HepG2 (cell line): Measurements from ENCODE around the gene PPP1R13L.

Experiments used
- ESRRA ChIP-seq: sonication (generic); formaldehyde crosslinking; IDR thresholded peaks from 2 replicates; pipeline ENCODE4 v1.5.1; 2020; ENCODE audit warnings: mild to moderate bottlenecking, low read depth, missing genetic modification reagents
- ETV6 ChIP-seq: sonication (generic); formaldehyde crosslinking; conservative IDR thresholded peaks from 2 replicates; pipeline ENCODE4 v1.4.0; 2020; ENCODE audit warnings: missing genetic modification reagents
- EZH2 ChIP-seq: conservative IDR thresholded peaks from 2 replicates; pipeline ENCODE4 v1.6.1; 2012; ENCODE audit warnings: mild to moderate bottlenecking, low read depth, low read length, moderate library complexity
- HDAC6 ChIP-seq: fragments of 200-600 bp; sonication (generic); IDR thresholded peaks from 2 replicates; pipeline ENCODE4 v1.7.0; 2017; ENCODE audit warnings: mild to moderate bottlenecking, antibody characterized with exemption, low read length, low read depth
- JUND ChIP-seq: sonication (generic); formaldehyde crosslinking; IDR thresholded peaks from 2 replicates; pipeline ENCODE4 v1.8.0; 2022; ENCODE audit warnings: mild to moderate bottlenecking, missing genetic modification reagents
- MTA3 ChIP-seq: sonication (generic); formaldehyde crosslinking; IDR thresholded peaks from 2 replicates; pipeline ENCODE4 v1.4.0; 2020; ENCODE audit warnings: missing genetic modification reagents
- RAD21 ChIP-seq: fragments of 450-650 bp; formaldehyde crosslinking; IDR thresholded peaks from 2 replicates; pipeline ENCODE4 v1.5.0; 2020; ENCODE audit warnings: mild to moderate bottlenecking
- TF ChIP-seq, protein P1 (sequence below): sonication (generic); formaldehyde crosslinking; IDR thresholded peaks from 2 replicates; pipeline ENCODE4 v1.4.0; 2020; ENCODE audit warnings: mild to moderate bottlenecking, missing genetic modification reagents
- TF ChIP-seq, protein P2 (sequence below): sonication (generic); formaldehyde crosslinking; IDR thresholded peaks from 2 replicates; pipeline ENCODE4 v1.5.1; 2020; ENCODE audit warnings: missing genetic modification reagents, mild to moderate bottlenecking, borderline replicate concordance
- TF ChIP-seq, protein P3 (sequence below): sonication (generic); formaldehyde crosslinking; IDR thresholded peaks from 2 replicates; pipeline ENCODE4 v1.5.0; 2020; ENCODE audit warnings: mild to moderate bottlenecking, missing genetic modification reagents, moderate library complexity
- TF ChIP-seq, protein P4 (sequence below): sonication (generic); formaldehyde crosslinking; IDR thresholded peaks from 2 replicates; pipeline ENCODE4 v1.8.1; 2023; ENCODE audit warnings: mild to moderate bottlenecking, missing genetic modification reagents, borderline replicate concordance

DNA sequence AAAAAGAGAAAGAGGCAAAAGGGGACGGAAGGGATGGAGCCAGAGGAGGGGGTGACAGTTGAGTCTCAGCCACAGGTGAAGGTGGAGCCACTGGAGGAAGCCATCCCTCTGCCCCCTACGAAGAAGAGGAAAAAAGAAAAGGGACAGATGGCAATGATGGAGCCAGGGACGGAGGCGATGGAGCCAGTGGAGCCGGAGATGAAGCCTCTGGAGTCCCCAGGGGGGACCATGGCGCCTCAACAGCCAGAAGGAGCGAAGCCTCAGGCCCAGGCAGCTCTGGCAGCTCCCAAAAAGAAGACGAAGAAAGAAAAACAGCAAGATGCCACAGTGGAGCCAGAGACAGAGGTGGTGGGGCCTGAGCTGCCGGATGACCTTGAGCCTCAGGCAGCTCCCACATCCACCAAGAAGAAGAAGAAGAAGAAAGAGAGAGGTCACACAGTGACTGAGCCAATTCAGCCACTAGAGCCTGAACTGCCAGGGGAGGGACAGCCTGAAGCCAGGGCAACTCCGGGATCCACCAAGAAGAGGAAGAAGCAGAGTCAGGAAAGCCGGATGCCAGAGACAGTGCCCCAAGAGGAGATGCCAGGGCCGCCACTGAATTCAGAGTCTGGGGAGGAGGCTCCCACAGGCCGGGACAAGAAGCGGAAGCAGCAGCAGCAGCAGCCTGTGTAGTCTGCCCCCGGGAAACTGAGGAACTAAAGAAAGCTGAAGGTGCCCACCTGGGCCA, 4.1 kb upstream of the PPP1R13L start:
- TF ChIP-seq, protein P1, sequence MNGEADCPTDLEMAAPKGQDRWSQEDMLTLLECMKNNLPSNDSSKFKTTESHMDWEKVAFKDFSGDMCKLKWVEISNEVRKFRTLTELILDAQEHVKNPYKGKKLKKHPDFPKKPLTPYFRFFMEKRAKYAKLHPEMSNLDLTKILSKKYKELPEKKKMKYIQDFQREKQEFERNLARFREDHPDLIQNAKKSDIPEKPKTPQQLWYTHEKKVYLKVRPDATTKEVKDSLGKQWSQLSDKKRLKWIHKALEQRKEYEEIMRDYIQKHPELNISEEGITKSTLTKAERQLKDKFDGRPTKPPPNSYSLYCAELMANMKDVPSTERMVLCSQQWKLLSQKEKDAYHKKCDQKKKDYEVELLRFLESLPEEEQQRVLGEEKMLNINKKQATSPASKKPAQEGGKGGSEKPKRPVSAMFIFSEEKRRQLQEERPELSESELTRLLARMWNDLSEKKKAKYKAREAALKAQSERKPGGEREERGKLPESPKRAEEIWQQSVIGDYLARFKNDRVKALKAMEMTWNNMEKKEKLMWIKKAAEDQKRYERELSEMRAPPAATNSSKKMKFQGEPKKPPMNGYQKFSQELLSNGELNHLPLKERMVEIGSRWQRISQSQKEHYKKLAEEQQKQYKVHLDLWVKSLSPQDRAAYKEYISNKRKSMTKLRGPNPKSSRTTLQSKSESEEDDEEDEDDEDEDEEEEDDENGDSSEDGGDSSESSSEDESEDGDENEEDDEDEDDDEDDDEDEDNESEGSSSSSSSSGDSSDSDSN (CRISPR knock-in tag) = no peak
- TF ChIP-seq, protein P2, sequence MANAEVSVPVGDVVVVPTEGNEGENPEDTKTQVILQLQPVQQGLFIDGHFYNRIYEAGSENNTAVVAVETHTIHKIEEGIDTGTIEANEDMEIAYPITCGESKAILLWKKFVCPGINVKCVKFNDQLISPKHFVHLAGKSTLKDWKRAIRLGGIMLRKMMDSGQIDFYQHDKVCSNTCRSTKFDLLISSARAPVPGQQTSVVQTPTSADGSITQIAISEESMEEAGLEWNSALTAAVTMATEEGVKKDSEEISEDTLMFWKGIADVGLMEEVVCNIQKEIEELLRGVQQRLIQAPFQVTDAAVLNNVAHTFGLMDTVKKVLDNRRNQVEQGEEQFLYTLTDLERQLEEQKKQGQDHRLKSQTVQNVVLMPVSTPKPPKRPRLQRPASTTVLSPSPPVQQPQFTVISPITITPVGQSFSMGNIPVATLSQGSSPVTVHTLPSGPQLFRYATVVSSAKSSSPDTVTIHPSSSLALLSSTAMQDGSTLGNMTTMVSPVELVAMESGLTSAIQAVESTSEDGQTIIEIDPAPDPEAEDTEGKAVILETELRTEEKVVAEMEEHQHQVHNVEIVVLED (CRISPR knock-in tag) = no peak
- TF ChIP-seq JUND = no peak
- no peak for TF ChIP-seq RAD21 (CRISPR knock-in tag)
- no peak for TF ChIP-seq HDAC6
- TF ChIP-seq ESRRA (CRISPR knock-in tag) = no peak
- TF ChIP-seq, protein P3, sequence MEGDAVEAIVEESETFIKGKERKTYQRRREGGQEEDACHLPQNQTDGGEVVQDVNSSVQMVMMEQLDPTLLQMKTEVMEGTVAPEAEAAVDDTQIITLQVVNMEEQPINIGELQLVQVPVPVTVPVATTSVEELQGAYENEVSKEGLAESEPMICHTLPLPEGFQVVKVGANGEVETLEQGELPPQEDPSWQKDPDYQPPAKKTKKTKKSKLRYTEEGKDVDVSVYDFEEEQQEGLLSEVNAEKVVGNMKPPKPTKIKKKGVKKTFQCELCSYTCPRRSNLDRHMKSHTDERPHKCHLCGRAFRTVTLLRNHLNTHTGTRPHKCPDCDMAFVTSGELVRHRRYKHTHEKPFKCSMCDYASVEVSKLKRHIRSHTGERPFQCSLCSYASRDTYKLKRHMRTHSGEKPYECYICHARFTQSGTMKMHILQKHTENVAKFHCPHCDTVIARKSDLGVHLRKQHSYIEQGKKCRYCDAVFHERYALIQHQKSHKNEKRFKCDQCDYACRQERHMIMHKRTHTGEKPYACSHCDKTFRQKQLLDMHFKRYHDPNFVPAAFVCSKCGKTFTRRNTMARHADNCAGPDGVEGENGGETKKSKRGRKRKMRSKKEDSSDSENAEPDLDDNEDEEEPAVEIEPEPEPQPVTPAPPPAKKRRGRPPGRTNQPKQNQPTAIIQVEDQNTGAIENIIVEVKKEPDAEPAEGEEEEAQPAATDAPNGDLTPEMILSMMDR (CRISPR knock-in tag) = no peak
- TF ChIP-seq, protein P4, sequence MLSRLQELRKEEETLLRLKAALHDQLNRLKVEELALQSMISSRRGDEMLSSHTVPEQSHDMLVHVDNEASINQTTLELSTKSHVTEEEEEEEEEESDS (CRISPR knock-in tag) = no peak
- no peak for TF ChIP-seq EZH2
- no peak for TF ChIP-seq MTA3 (CRISPR knock-in tag)
- no peak for TF ChIP-seq ETV6 (CRISPR knock-in tag)
